Measurements from ENCODE around the gene ING2. TPM values are rescaled to one million over a fixed set of nuclear protein-coding genes. Genes with fewer than 3 reads are reported as not detected.
"Not testable (repeated sequence)": the region's sequence is repeated elsewhere in the genome, so short reads cannot be mapped to it uniquely, and the experiment has no call there.

ING2 gene
- polyA plus RNA-seq, 1 donor (not counting 4 experiments of a cell fraction or from before 2014, with no cell fraction given) = 16.1 TPM

DNA sequence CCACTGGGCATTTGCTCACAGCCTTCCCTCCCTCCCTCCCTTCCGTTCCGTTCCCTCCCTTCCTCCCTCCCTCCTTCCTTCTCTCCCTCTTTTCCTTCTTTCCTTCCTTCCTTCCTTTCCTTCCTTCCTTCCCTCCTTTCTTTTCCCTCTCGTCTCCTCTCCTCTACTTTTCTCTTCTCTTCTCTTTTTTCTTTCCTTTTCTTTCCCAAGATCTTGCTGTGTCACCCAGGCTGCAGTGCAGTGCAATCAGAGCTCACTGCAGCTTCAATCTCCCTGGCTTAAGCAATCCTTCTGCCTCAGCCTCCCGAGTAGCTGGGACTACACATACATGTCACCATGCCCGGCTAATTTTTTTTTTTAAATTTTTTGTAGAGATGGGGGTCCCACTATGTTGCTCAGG is 26.7 kb upstream of the ING2 start:
- DNase-seq (ENCODE audit: low read depth, low spot score) (no peak), FAIRE-seq (no peak)
- no peak overlapping the region for H3K9ac ChIP-seq (ENCODE audit: control insufficient read depth, extremely low read depth, insufficient read depth, low read length)
- no peak overlapping the region for H3K27ac ChIP-seq (ENCODE audit: control insufficient read depth, insufficient read depth, low read length)
- no peaks in the 10 kb centered on the region for H4K20me1 ChIP-seq (ENCODE audit: control insufficient read depth, extremely low read depth, insufficient read depth, low read length)
- no peaks in the 10 kb centered on the region for H3K9me3 ChIP-seq (ENCODE audit: control insufficient read depth, low read depth, low read length)
- no peaks in the 10 kb centered on the region for H3K9me1 ChIP-seq (ENCODE audit: control insufficient read depth, extremely low read depth, insufficient read depth, low read length)
- no peak overlapping the region for H3K4me3 ChIP-seq (ENCODE audit: control insufficient read depth in 2 of 3, extremely low read depth in 1 of 3, insufficient read depth in 2 of 3, low read depth in 1 of 3, low read length in 3 of 3)
- no peaks in the 10 kb centered on the region for H3K27me3 ChIP-seq (ENCODE audit: control insufficient read depth, extremely low read depth, insufficient read depth, low read length)
- no peak for TF ChIP-seq EZH2 (IDR thresholded peaks at IDR 0.05; ENCODE audit: low read length)
- TF ChIP-seq, protein P1, sequence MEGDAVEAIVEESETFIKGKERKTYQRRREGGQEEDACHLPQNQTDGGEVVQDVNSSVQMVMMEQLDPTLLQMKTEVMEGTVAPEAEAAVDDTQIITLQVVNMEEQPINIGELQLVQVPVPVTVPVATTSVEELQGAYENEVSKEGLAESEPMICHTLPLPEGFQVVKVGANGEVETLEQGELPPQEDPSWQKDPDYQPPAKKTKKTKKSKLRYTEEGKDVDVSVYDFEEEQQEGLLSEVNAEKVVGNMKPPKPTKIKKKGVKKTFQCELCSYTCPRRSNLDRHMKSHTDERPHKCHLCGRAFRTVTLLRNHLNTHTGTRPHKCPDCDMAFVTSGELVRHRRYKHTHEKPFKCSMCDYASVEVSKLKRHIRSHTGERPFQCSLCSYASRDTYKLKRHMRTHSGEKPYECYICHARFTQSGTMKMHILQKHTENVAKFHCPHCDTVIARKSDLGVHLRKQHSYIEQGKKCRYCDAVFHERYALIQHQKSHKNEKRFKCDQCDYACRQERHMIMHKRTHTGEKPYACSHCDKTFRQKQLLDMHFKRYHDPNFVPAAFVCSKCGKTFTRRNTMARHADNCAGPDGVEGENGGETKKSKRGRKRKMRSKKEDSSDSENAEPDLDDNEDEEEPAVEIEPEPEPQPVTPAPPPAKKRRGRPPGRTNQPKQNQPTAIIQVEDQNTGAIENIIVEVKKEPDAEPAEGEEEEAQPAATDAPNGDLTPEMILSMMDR (optimal IDR thresholded peaks at IDR 0.05 in 1 of 3, IDR thresholded peaks at IDR 0.05 in 1 of 3, conservative IDR thresholded peaks at IDR 0.05 in 1 of 3; ENCODE audit: extremely low read depth in 1 of 3, insufficient read depth in 2 of 3, low read length in 3 of 3) = no peak
- no peaks in the 10 kb centered on the region for H3K79me2 ChIP-seq (ENCODE audit: control insufficient read depth, insufficient read depth, low read length)
- H3K4me1 ChIP-seq (ENCODE audit: control insufficient read depth, extremely low read depth, insufficient read depth, low read length) = no peaks in the 10 kb centered on the region
- no peaks in the 10 kb centered on the region for H3K36me3 ChIP-seq (ENCODE audit: control insufficient read depth in 2 of 2, extremely low read depth in 1 of 2, insufficient read depth in 2 of 2, low read length in 2 of 2)
- H3K4me2 ChIP-seq (ENCODE audit: control insufficient read depth, extremely low read depth, insufficient read depth, low read depth, low read length) = no peak overlapping the region
- H2AFZ ChIP-seq (ENCODE audit: control insufficient read depth, low read length) = no peak overlapping the region
- dilution Hi-C loops (cut with MboI; ENCODE audit: extremely low pct_ligation_motif_present, low sequenced_read_pairs) = no loop called here

DNA sequence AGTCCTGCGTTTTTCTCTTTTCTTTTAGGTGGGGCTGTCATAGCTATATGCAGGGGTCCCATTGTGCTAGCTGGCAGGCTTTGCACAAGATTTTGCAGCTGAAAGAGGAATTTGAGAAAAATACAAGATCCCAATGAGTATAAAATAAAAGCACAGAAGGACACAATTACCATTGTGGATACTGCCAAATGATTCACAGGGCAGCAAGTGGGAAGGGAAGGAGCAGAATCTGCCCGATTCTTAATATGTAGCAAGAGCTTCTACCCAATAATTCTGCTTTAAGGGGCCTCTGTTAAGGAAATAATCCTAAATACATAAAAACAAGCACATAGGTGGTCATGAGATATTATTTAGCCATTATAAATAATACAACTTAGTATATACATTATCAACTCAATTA is 25.9 kb upstream of the ING2 start:
- no peaks in the 10 kb centered on the region for H3K27me3 ChIP-seq (ENCODE audit: control insufficient read depth, extremely low read depth, insufficient read depth, low read length)
- H3K9me3 ChIP-seq (ENCODE audit: control insufficient read depth, low read depth, low read length) = no peaks in the 10 kb centered on the region
- H3K79me2 ChIP-seq (ENCODE audit: control insufficient read depth, insufficient read depth, low read length) = no peaks in the 10 kb centered on the region
- no peak overlapping the region for H3K9ac ChIP-seq (ENCODE audit: control insufficient read depth, extremely low read depth, insufficient read depth, low read length)
- FAIRE-seq (no peak), DNase-seq (ENCODE audit: low read depth, low spot score) (no peak)
- no peaks in the 10 kb centered on the region for H3K4me1 ChIP-seq (ENCODE audit: control insufficient read depth, extremely low read depth, insufficient read depth, low read length)
- H3K27ac ChIP-seq (ENCODE audit: control insufficient read depth, insufficient read depth, low read length) = no peak overlapping the region
- H4K20me1 ChIP-seq (ENCODE audit: control insufficient read depth, extremely low read depth, insufficient read depth, low read length) = no peaks in the 10 kb centered on the region
- TF ChIP-seq EZH2 (IDR thresholded peaks at IDR 0.05; ENCODE audit: low read length) = no peak
- TF ChIP-seq, protein P1 (optimal IDR thresholded peaks at IDR 0.05 in 1 of 3, IDR thresholded peaks at IDR 0.05 in 1 of 3, conservative IDR thresholded peaks at IDR 0.05 in 1 of 3; ENCODE audit: extremely low read depth in 1 of 3, insufficient read depth in 2 of 3, low read length in 3 of 3) = no peak
- dilution Hi-C loops (cut with MboI; ENCODE audit: extremely low pct_ligation_motif_present, low sequenced_read_pairs) = no loop called here
- H3K9me1 ChIP-seq (ENCODE audit: control insufficient read depth, extremely low read depth, insufficient read depth, low read length) = no peaks in the 10 kb centered on the region
- H3K36me3 ChIP-seq (ENCODE audit: control insufficient read depth in 2 of 2, extremely low read depth in 1 of 2, insufficient read depth in 2 of 2, low read length in 2 of 2) = no peaks in the 10 kb centered on the region
- H2AFZ ChIP-seq (ENCODE audit: control insufficient read depth, low read length) = no peak overlapping the region
- H3K4me2 ChIP-seq (ENCODE audit: control insufficient read depth, extremely low read depth, insufficient read depth, low read depth, low read length) = no peak overlapping the region
- no peak overlapping the region for H3K4me3 ChIP-seq (ENCODE audit: control insufficient read depth in 2 of 3, extremely low read depth in 1 of 3, insufficient read depth in 2 of 3, low read depth in 1 of 3, low read length in 3 of 3)

DNA sequence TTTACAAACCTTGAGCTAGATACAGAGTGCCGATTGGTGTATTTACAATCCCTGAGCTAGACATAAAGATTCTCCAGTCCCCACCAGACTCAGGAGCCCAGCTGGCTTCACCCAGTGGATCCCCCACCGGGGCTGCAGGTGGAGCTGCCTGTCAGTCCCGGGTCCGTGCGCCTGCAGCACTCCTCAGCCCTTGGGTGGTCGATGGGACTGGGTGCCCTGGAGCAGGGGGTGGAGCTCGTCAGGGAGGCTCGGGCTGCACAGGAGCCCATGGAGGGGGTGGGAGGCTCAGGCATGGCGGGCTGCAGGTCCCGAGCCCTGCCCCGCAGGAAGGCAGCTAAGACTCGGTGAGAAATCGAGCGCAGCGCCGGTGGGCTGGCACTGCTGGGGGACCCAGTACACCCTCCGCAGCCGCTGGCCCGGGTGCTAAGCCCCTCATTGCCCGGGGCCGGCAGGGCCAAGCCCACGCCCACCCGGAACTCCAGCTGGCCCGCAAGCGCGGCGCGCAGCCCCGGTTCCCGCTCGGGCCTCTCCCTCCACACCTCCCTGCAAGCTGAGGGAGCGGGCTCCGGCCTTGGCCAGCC is 22.3 kb upstream of the ING2 start:
- H3K9me3 ChIP-seq (ENCODE audit: control insufficient read depth, low read depth, low read length); DNase-seq (ENCODE audit: low read depth, low spot score); H2AFZ ChIP-seq (ENCODE audit: control insufficient read depth, low read length); H3K9me1 ChIP-seq (ENCODE audit: control insufficient read depth, extremely low read depth, insufficient read depth, low read length); H3K36me3 ChIP-seq (ENCODE audit: control insufficient read depth in 2 of 2, extremely low read depth in 1 of 2, insufficient read depth in 2 of 2, low read length in 2 of 2); H3K4me3 ChIP-seq (ENCODE audit: control insufficient read depth in 2 of 3, extremely low read depth in 1 of 3, insufficient read depth in 2 of 3, low read depth in 1 of 3, low read length in 3 of 3); H3K27me3 ChIP-seq (ENCODE audit: control insufficient read depth, extremely low read depth, insufficient read depth, low read length); H3K27ac ChIP-seq (ENCODE audit: control insufficient read depth, insufficient read depth, low read length); H4K20me1 ChIP-seq (ENCODE audit: control insufficient read depth, extremely low read depth, insufficient read depth, low read length); H3K79me2 ChIP-seq (ENCODE audit: control insufficient read depth, insufficient read depth, low read length); H3K4me1 ChIP-seq (ENCODE audit: control insufficient read depth, extremely low read depth, insufficient read depth, low read length); H3K9ac ChIP-seq (ENCODE audit: control insufficient read depth, extremely low read depth, insufficient read depth, low read length); dilution Hi-C loops (cut with MboI; ENCODE audit: extremely low pct_ligation_motif_present, low sequenced_read_pairs); H3K4me2 ChIP-seq (ENCODE audit: control insufficient read depth, extremely low read depth, insufficient read depth, low read depth, low read length); FAIRE-seq: not testable (repeated sequence)

Data from keratinocyte (primary cell).